ENCODE data around the gene PTH. TPM values are rescaled to one million over a fixed set of nuclear protein-coding genes. Genes with fewer than 3 reads are reported as not detected.

The PTH gene
- total RNA-seq = not detected in 2 replicates

DNA sequence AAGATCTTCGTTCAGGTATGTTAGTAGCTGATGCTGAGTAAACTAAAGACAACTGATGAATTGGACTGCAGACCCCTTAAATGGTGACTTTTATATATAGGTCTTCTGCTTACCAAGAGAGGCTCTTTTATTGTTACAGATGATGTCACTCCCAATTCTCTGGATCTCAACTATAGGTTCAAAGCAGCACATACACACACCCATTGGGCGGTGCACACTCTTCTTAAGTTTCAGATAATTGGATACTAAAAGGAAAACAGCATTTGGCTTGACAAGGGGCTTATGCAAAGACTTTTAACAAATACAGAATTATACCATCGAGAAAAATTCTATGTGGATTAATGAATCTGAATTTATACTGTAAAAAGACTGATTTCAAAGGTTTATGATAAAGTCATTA, at the start of gene PTH:
Gene PTH, minus strand, starts transcription at position 69 of the 400 bp plus-strand sequence. CDS start 3,142 bp downstream, outside the sequence.

DNA sequence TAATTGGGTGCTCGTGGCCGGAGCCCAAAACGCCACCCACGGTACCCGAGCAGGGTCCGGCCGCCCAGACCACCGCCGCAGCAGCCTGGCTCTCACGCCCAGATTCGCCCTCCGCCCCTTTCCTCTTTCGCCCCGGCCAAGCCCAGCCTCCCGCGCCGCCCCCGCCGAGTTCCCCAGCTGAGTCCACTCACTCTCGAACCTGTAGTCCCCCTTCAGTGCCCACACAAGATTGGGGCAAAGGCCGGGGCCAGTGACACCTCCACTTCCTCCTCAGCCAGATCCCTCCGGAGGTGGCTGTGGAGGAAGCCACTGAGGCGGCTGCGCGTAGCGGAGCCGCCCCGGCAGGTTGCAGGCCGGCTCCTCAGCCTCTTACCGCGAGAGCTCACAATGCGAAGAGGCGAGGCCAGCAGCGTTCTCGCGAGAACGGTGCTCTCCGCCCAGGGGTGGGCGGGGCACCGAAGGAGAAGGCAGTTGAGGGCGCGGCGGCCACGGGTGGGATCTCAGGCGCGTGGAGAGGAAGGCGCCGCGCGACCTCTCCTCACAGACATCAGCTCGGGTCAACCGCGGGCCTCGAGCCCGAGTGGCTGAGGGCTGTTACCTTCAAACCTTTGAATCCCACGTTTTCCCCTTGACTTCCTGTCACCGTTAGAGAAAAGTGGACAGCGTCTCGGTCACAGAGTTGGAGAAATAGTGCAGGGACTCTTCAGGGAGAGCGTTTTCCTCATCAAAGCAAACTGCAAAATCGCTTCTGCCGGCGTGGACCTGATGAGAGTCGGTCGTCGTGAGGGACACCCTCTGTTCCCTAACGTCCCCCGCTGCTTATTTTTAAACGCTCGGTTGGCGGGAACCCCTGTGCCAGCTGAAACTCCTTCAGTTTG, 32.7 kb downstream of the PTH start, which contains the start of gene BTBD10:
Gene BTBD10, minus strand, starts transcription at position 322 of the 878 bp plus-strand sequence. CDS start 18,098 bp downstream, outside the sequence.

Other genes starting within 250 kb of the PTH start
- 15.6 and 20.8 TPM in 2 replicates for gene BMAL1, start 218.2 kb downstream of the PTH start, total RNA-seq
- gene BTBD10, start 32.8 kb downstream of the PTH start, total RNA-seq = 47.1 and 68.0 TPM in 2 replicates
- gene FAR1, start 172.7 kb upstream of the PTH start, total RNA-seq = 61.5 and 64.7 TPM in 2 replicates